ENCODE measurements around the gene MARS1. TPM values are rescaled to one million over a fixed set of nuclear protein-coding genes. Genes with fewer than 3 reads are reported as not detected.

MARS1 gene
- total RNA-seq, 2 donors from 2014 or later, result 254 to 263 TPM

GRCh38 chr12:57472391-57472790, 15.5 kb upstream of the MARS1 start:
- no peaks in the 10 kb centered on the region for H3K36me3 ChIP-seq (ENCODE audit: control insufficient read depth, insufficient read depth, low read length)
- no peaks in the 10 kb centered on the region for H3K4me1 ChIP-seq (ENCODE audit: control insufficient read depth, insufficient read depth, low read length)
- Mint-ChIP-seq H3K9me3 (no peaks in the 10 kb centered on the region), H3K4me1 (peaks cover 10% of the 10 kb centered on the region), H3K27ac (no peak overlapping the region), H3K27me3 (ENCODE audit: insufficient read depth) (peaks cover 65% of the 10 kb centered on the region), H3K4me3 (no peak overlapping the region), H3K36me3 (ENCODE audit: low read depth) (no peaks in the 10 kb centered on the region)
- TF ChIP-seq CTCF (conservative IDR thresholded peaks at IDR 0.05), result no peak
- WGBS, 2 experiments (ENCODE audit: insufficient coverage in 1 of 2, insufficient read length in 1 of 2), result 93% methylated on average over 2 to 3 of the region's 3 CpGs
- no peak overlapping the region for H3K4me3 ChIP-seq (ENCODE audit: low read length)
- H3K9ac ChIP-seq (ENCODE audit: extremely low read depth, low read length, poor library complexity, severe bottlenecking), result no peak overlapping the region
- H3K27ac ChIP-seq (ENCODE audit: low read depth, low read length), result no peak overlapping the region
- DNase-seq, result no peak
- peaks cover 59% of the 10 kb centered on the region for H3K27me3 ChIP-seq (ENCODE audit: control insufficient read depth, insufficient read depth, low read length, poor library complexity, severe bottlenecking)
- no peaks in the 10 kb centered on the region for H3K9me3 ChIP-seq (ENCODE audit: control insufficient read depth, low read length)

GRCh38 chr12:57473392-57473791, 14.5 kb upstream of the MARS1 start:
- DNase-seq, result no peak
- Mint-ChIP-seq H3K9me3 (no peaks in the 10 kb centered on the region), H3K27me3 (ENCODE audit: insufficient read depth) (peaks cover 64% of the 10 kb centered on the region), H3K27ac (no peak overlapping the region), H3K4me1 (peaks cover 20% of the 10 kb centered on the region), H3K4me3 (no peak overlapping the region), H3K36me3 (ENCODE audit: low read depth) (no peaks in the 10 kb centered on the region)
- Histone ChIP-seq H3K4me3 (ENCODE audit: low read length) (no peak overlapping the region), H3K9me3 (ENCODE audit: control insufficient read depth, low read length) (no peaks in the 10 kb centered on the region), H3K9ac (ENCODE audit: extremely low read depth, low read length, poor library complexity, severe bottlenecking) (no peak overlapping the region), H3K27ac (ENCODE audit: low read depth, low read length) (no peak overlapping the region), H3K4me1 (ENCODE audit: control insufficient read depth, insufficient read depth, low read length) (no peaks in the 10 kb centered on the region), H3K36me3 (ENCODE audit: control insufficient read depth, insufficient read depth, low read length) (no peaks in the 10 kb centered on the region), H3K27me3 (ENCODE audit: control insufficient read depth, insufficient read depth, low read length, poor library complexity, severe bottlenecking) (peaks cover 60% of the 10 kb centered on the region)
- whole genome bisulfite sequencing, 2 experiments (ENCODE audit: insufficient coverage in 1 of 2, insufficient read length in 1 of 2), result 83% methylated on average over 3 of the region's 3 CpGs; no CpG with 5 or more reads in 1 of the 2 experiments
- TF ChIP-seq CTCF (conservative IDR thresholded peaks at IDR 0.05), result no peak

GRCh38 chr12:57473886-57474285, 14.0 kb upstream of the MARS1 start:
- Mint-ChIP-seq H3K4me3 (no peak overlapping the region), H3K36me3 (ENCODE audit: low read depth) (no peaks in the 10 kb centered on the region), H3K4me1 (peaks cover 24% of the 10 kb centered on the region), H3K9me3 (no peaks in the 10 kb centered on the region), H3K27ac (no peak overlapping the region), H3K27me3 (ENCODE audit: insufficient read depth) (peaks cover 64% of the 10 kb centered on the region)
- no peak overlapping the region for H3K27ac ChIP-seq (ENCODE audit: low read depth, low read length)
- 93% methylated on average over 5 of the region's 5 CpGs; no CpG with 5 or more reads in 1 of the 2 experiments for WGBS, 2 experiments (ENCODE audit: insufficient coverage in 1 of 2, insufficient read length in 1 of 2)
- no peaks in the 10 kb centered on the region for H3K36me3 ChIP-seq (ENCODE audit: control insufficient read depth, insufficient read depth, low read length)
- no peak overlapping the region for H3K4me3 ChIP-seq (ENCODE audit: low read length)
- no peak for TF ChIP-seq CTCF (conservative IDR thresholded peaks at IDR 0.05)
- H3K9me3 ChIP-seq (ENCODE audit: control insufficient read depth, low read length), result no peaks in the 10 kb centered on the region
- peaks cover 60% of the 10 kb centered on the region for H3K27me3 ChIP-seq (ENCODE audit: control insufficient read depth, insufficient read depth, low read length, poor library complexity, severe bottlenecking)
- no peak for DNase-seq
- H3K4me1 ChIP-seq (ENCODE audit: control insufficient read depth, insufficient read depth, low read length), result no peaks in the 10 kb centered on the region
- H3K9ac ChIP-seq (ENCODE audit: extremely low read depth, low read length, poor library complexity, severe bottlenecking), result no peak overlapping the region

Measured in endodermal cell (in vitro differentiated cells).